Measurements from ENCODE around the gene COL6A1. TPM values are rescaled to one million over a fixed set of nuclear protein-coding genes. Genes with fewer than 3 reads are reported as not detected.
"Not testable (repeated sequence)": the region's sequence is repeated elsewhere in the genome, so short reads cannot be mapped to it uniquely, and the experiment has no call there.

The COL6A1 gene
- total RNA-seq, 1 experiment from 2014 or later: 19.7 TPM

- ChIA-PET POLR2A (ENCODE audit: low non-redundant PET) (no interaction called here), CTCF (no interaction called here)
- no peaks in the 10 kb centered on the region for H3K36me3 ChIP-seq (ENCODE audit: insufficient read depth, low read length, poor library complexity, severe bottlenecking)
- TF ChIP-seq EZH2 (IDR thresholded peaks at IDR 0.05; ENCODE audit: borderline replicate concordance, low read depth, low read length, poor library complexity, severe bottlenecking) (no peak), CTCF (conservative IDR thresholded peaks at IDR 0.05; ENCODE audit: low read depth, low read length) (no peak)
- H3K27ac ChIP-seq (ENCODE audit: low read depth, low read length, poor library complexity, severe bottlenecking): no peak overlapping the region
- intact Hi-C loops (cut with micrococcal nuclease; ENCODE audit: unreplicated experiment): no loop called here
- no peaks in the 10 kb centered on the region for H3K9me3 ChIP-seq (ENCODE audit: low read depth, low read length, poor library complexity, severe bottlenecking)
- H3K27me3 ChIP-seq (replicated peaks; ENCODE audit: insufficient read depth, low read depth, low read length, poor library complexity): no peaks in the 10 kb centered on the region
- H3K4me3 ChIP-seq (ENCODE audit: low read depth, low read length, poor library complexity, severe bottlenecking): no peak overlapping the region
- BruUV-seq (replicated peaks): no TSS peak
- DNase-seq (ENCODE audit: low spot score): no peak
- H3K4me1 ChIP-seq (ENCODE audit: insufficient read depth, low read length, poor library complexity, severe bottlenecking): no peaks in the 10 kb centered on the region
Measured at GRCh38 chr21:46004168-46004861, 22.7 kb downstream of the COL6A1 start.

- intact Hi-C loops (cut with micrococcal nuclease; ENCODE audit: unreplicated experiment): no loop called here
- Histone ChIP-seq H3K27ac (ENCODE audit: low read depth, low read length, poor library complexity, severe bottlenecking) (no peak overlapping the region), H3K36me3 (ENCODE audit: insufficient read depth, low read length, poor library complexity, severe bottlenecking) (no peaks in the 10 kb centered on the region), H3K9me3 (ENCODE audit: low read depth, low read length, poor library complexity, severe bottlenecking) (no peaks in the 10 kb centered on the region), H3K4me3 (ENCODE audit: low read depth, low read length, poor library complexity, severe bottlenecking) (no peak overlapping the region), H3K4me1 (ENCODE audit: insufficient read depth, low read length, poor library complexity, severe bottlenecking) (no peaks in the 10 kb centered on the region), H3K27me3 (replicated peaks; ENCODE audit: insufficient read depth, low read depth, low read length, poor library complexity) (no peaks in the 10 kb centered on the region)
- CTCF ChIA-PET: no interaction called here
- DNase-seq (ENCODE audit: low spot score): no peak
- TF ChIP-seq CTCF (conservative IDR thresholded peaks at IDR 0.05; ENCODE audit: low read depth, low read length) (no peak), EZH2 (IDR thresholded peaks at IDR 0.05; ENCODE audit: borderline replicate concordance, low read depth, low read length, poor library complexity, severe bottlenecking) (no peak)
- BruUV-seq (replicated peaks): no TSS peak
- POLR2A ChIA-PET (ENCODE audit: low non-redundant PET): no interaction called here
Measured at GRCh38 chr21:46005081-46005480, 23.5 kb downstream of the COL6A1 start.

GRCh38 chr21:46005481-46005881, 23.9 kb downstream of the COL6A1 start:
- Histone ChIP-seq H3K27me3 (replicated peaks; ENCODE audit: insufficient read depth, low read depth, low read length, poor library complexity) (no peaks in the 10 kb centered on the region), H3K4me1 (ENCODE audit: insufficient read depth, low read length, poor library complexity, severe bottlenecking) (no peaks in the 10 kb centered on the region), H3K9me3 (ENCODE audit: low read depth, low read length, poor library complexity, severe bottlenecking) (no peaks in the 10 kb centered on the region), H3K36me3 (ENCODE audit: insufficient read depth, low read length, poor library complexity, severe bottlenecking) (no peaks in the 10 kb centered on the region), H3K4me3 (ENCODE audit: low read depth, low read length, poor library complexity, severe bottlenecking) (no peak overlapping the region), H3K27ac (ENCODE audit: low read depth, low read length, poor library complexity, severe bottlenecking) (no peak overlapping the region)
- CTCF ChIA-PET: no interaction called here
- intact Hi-C loops (cut with micrococcal nuclease; ENCODE audit: unreplicated experiment): no loop called here
- no TSS peak for BruUV-seq (replicated peaks)
- POLR2A ChIA-PET (ENCODE audit: low non-redundant PET): no interaction called here
- DNase-seq (ENCODE audit: low spot score): no peak
- TF ChIP-seq EZH2 (IDR thresholded peaks at IDR 0.05; ENCODE audit: borderline replicate concordance, low read depth, low read length, poor library complexity, severe bottlenecking) (no peak), CTCF (conservative IDR thresholded peaks at IDR 0.05; ENCODE audit: low read depth, low read length) (no peak)

- POLR2A ChIA-PET (ENCODE audit: low non-redundant PET); DNase-seq (ENCODE audit: low spot score); H3K27ac ChIP-seq (ENCODE audit: low read depth, low read length, poor library complexity, severe bottlenecking); intact Hi-C loops (cut with micrococcal nuclease; ENCODE audit: unreplicated experiment); H3K4me3 ChIP-seq (ENCODE audit: low read depth, low read length, poor library complexity, severe bottlenecking); CTCF ChIA-PET; H3K9me3 ChIP-seq (ENCODE audit: low read depth, low read length, poor library complexity, severe bottlenecking); H3K36me3 ChIP-seq (ENCODE audit: insufficient read depth, low read length, poor library complexity, severe bottlenecking); BruUV-seq (replicated peaks); H3K4me1 ChIP-seq (ENCODE audit: insufficient read depth, low read length, poor library complexity, severe bottlenecking); H3K27me3 ChIP-seq (replicated peaks; ENCODE audit: insufficient read depth, low read depth, low read length, poor library complexity): not testable (repeated sequence)
Measured at GRCh38 chr21:46005894-46006546, 24.4 kb downstream of the COL6A1 start.
